Epithelial cell of prostate (primary cell): ENCODE data around the gene SDK1.

Experiments
- DNase-seq: peaks from one replicate; pipeline ENCODE4 v3.0.0-alpha.2; 2011; ENCODE audit warnings: low read depth, low spot score
- H3K27ac ChIP-seq: fragments of 450-650 bp; 2 replicates; pipeline ENCODE4 v1.5.1; 2017; ENCODE audit warnings: mild to moderate bottlenecking

SDK1 gene

DNA sequence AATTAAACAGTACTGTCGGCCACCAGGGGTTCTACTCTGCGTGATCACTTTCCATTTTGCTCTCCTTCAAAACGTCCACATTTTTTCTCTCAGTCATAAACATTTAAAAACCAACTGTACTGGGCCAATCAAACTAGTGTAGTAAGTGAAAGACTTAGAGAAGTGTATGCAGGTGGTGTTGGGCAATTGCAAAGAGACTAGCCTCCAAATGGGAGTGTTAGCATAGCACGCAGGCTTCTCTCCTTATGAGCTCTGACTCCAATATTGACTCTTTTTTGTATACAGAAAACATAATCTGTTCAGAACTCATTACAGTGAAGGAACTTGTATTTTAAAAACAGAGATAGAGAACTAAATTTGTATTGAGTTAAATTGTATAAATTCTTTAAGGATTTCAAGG, 150.6 kb downstream of the SDK1 start:
- no peak overlapping the region for H3K27ac ChIP-seq
- DNase-seq = no peak

DNA sequence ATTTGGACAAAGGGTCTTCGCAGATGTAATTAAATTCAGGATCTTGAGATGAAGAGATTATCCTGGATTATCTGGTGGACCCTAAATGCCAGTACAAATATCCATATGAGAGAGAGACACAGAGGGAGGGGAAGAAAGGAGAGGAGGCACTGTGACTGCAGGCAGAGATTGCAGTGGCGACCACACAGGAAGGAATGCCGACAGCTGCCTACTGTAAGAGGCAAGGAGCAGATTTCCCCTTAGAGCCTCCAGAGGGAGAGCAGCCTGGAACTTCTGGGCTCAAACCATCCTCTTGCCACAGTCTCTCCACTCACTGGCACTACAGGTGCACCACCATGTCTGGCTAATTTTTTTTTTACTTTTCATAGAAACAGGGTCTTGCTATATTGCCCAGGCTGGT, 152.3 kb downstream of the SDK1 start:
- no peak overlapping the region for H3K27ac ChIP-seq
- no peak for DNase-seq

- H3K27ac ChIP-seq = no peak overlapping the region
- no peak for DNase-seq
Observed at GRCh38 chr7:3455806-3456595, 154.9 kb downstream of the SDK1 start.

DNA sequence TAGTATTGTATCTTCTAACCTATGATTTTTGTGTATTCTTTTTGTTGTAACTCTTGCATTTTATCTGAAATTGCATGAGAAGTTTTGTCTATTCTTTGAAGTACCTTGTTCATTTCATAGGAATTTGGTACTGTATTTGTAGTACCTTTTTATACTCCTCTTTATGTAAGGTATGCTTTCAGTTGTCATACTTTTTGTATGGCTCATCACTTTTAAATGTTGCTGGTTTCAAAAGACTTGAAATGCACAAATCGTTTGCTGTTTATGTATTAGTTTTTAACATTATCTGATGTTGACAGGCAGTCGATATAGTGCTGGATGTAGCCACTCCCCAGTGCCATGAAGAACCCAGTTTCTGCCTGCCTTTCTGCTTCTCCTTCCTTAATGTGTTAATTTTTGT, 158.1 kb downstream of the SDK1 start:
- DNase-seq = no peak
- H3K27ac ChIP-seq = no peak overlapping the region

GRCh38 chr7:3461923-3462322, 160.9 kb downstream of the SDK1 start:
- DNase-seq = no peak
- H3K27ac ChIP-seq = no peak overlapping the region

DNA sequence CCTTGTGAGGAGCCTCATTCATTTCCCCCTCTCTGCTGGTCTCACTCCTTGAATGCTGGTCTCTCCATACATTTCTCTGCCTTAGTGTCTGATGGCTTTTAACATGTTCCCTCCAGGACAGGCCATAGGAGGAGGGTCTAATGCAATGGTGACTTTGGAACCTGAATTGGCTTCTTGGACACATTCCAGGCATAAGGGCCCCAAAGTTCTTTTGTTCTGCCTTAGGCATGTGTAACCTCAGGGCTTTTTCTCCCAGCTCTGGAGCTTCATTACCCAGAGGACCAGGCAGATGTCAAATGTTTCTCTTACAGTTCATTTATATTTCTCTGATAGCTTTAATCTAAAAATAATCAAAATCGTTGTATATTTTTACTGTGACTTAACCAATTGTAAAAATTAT, 162.6 kb downstream of the SDK1 start:
- no peak overlapping the region for H3K27ac ChIP-seq
- DNase-seq = no peak

- no peak overlapping the region for H3K27ac ChIP-seq
- no peak for DNase-seq
Observed at GRCh38 chr7:3464900-3465622, 164.0 kb downstream of the SDK1 start.

GRCh38 chr7:3466261-3466660, 165.2 kb downstream of the SDK1 start:
- no peak for DNase-seq
- no peak overlapping the region for H3K27ac ChIP-seq

- H3K27ac ChIP-seq = no peak overlapping the region
- DNase-seq = no peak
Observed at GRCh38 chr7:3469641-3470040, 168.6 kb downstream of the SDK1 start.

DNA sequence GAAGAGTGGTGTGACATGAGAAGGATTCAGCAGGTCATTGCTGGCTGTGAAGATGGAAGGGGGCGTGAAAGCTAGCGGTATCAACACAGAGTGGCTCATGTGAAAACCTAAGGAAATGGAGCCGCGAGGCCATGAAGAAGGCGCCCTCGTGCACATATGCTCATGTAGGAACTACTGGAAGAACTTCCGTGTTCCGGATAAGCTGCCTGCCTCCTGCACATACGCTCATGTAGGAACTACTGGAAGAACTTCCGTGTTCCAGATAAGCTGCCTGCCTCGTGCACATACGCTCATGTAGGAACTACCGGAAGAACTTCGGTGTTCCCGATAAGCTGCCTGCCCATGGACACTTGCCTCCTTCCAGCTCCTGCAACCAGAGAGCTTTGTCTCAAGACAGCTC, 179.1 kb downstream of the SDK1 start:
- no peak overlapping the region for H3K27ac ChIP-seq
- no peak for DNase-seq

DNA sequence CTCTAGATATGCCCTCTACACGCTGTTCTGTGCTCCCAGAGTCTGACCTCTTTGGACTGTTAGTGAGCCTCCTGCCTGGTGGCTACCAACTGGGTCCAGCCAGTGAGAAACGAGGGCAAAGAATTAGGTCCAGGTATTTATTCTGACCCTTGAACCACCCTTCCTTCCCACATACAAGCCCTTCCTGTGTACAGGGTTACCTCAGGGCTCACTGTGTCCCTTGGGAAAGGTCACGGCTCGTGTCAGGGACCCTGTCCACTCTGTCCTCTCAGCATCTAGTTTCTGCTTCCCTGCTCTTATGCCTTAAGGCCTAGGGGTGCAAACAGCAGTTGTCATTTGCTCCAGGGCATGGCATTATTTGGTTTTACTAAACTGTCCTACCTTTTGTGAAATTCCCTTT, 180.4 kb downstream of the SDK1 start:
- no peak overlapping the region for H3K27ac ChIP-seq
- DNase-seq = no peak

GRCh38 chr7:3482147-3482921, 181.3 kb downstream of the SDK1 start:
- no peak for DNase-seq
- H3K27ac ChIP-seq = no peak overlapping the region

- DNase-seq = no peak
- H3K27ac ChIP-seq = no peak overlapping the region
Observed at GRCh38 chr7:3486841-3487240, 185.8 kb downstream of the SDK1 start.

- DNase-seq = no peak
- H3K27ac ChIP-seq = no peak overlapping the region
Observed at GRCh38 chr7:3488829-3489228, 187.8 kb downstream of the SDK1 start.

- no peak for DNase-seq
Observed at GRCh38 chr7:3493499-3493898, 192.4 kb downstream of the SDK1 start.

GRCh38 chr7:3494947-3495346, 193.9 kb downstream of the SDK1 start:
- DNase-seq = no peak

More at GRCh38 chr7:3493499-3493898, 192.4 kb downstream of the SDK1 start:
- H3K27ac ChIP-seq = no peak overlapping the region

GRCh38 chr7:3495530-3495929, 194.5 kb downstream of the SDK1 start:
- DNase-seq = no peak
- H3K27ac ChIP-seq = no peak overlapping the region

More at GRCh38 chr7:3494947-3495346, 193.9 kb downstream of the SDK1 start:
- no peak overlapping the region for H3K27ac ChIP-seq

DNA sequence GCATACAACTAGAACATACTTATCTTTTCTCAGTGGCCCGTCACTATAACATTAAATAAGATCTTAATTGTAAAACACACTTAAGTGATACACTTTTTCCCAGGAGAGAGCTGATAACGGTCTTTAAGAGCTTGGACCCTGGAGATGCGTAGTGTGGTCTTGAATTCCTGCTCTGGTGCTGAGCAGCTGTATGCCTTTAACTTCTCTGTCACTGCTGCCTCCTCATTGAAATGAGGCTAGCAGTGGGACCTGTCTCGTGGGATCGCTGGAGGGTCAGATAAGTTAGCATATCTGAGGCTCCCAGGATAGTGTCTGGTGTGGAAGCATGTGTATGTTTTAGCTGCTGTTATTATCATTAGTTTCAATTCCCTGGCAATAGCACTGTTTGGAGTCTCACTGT, 194.9 kb downstream of the SDK1 start:
- DNase-seq = no peak
- no peak overlapping the region for H3K27ac ChIP-seq

GRCh38 chr7:3497796-3498195, 196.7 kb downstream of the SDK1 start:
- no peak overlapping the region for H3K27ac ChIP-seq
- DNase-seq = no peak

DNA sequence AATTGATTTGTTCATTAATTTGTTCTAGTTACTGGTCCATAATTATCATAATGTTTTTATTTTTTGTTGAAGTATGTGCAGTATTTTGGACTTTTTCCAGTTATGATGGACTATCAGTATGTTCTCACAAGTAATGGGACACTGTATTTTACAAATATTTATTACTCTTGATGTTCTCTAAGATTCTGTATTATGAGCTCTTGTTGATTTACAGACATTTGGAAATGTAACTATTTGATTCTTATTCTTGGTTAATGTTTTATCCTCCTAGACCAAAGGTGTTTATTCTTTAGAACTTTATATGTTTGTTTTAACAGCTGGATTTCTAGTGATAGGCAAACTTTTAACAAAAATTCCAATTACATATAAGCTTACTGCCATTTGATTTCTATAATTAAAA, 200.6 kb downstream of the SDK1 start:
- no peak for DNase-seq
- H3K27ac ChIP-seq = no peak overlapping the region

- no peak overlapping the region for H3K27ac ChIP-seq
- DNase-seq = no peak
Observed at GRCh38 chr7:3504384-3504783, 203.3 kb downstream of the SDK1 start.
